SK-N-MC (cell line): ENCODE measurements around the gene HOXA4.

Experiments
- DNase-seq: peaks from one replicate; pipeline ENCODE4 v3.0.0-alpha.2; 2011; ENCODE audit warnings: low read depth, low spot score
- H3K27ac ChIP-seq: fragments of 200-600 bp; sonication (generic); 2 replicates; pipeline ENCODE4 v1.5.1; 2016; ENCODE audit warnings: mixed run types
- H3K36me3 ChIP-seq: fragments of 200-600 bp; sonication (generic); 2 replicates; pipeline ENCODE4 v1.6.1; 2017; ENCODE audit warnings: antibody characterized with exemption, low read length, mixed read lengths; ENCODE audit not compliant: insufficient read depth
- H3K4me3 ChIP-seq: fragments of 200-600 bp; sonication (generic); 2 replicates; pipeline ENCODE4 v1.5.1; 2016
- H3K9ac ChIP-seq: fragments of 200-600 bp; sonication (generic); 2 replicates; pipeline ENCODE4 v1.8.0; 2017; ENCODE audit warnings: mixed run types, mixed read lengths; ENCODE audit not compliant: insufficient read length
- H3K9me3 ChIP-seq: fragments of 200-600 bp; sonication (generic); 2 replicates; pipeline ENCODE4 v1.6.1; 2017; ENCODE audit warnings: low read depth, mild to moderate bottlenecking, antibody characterized with exemption, low read length, moderate library complexity, mixed read lengths
- EZH2 ChIP-seq: fragments of 200-600 bp; sonication (generic); IDR thresholded peaks from one replicate; pipeline ENCODE4 v1.6.1; 2017; ENCODE audit warnings: antibody characterized with exemption
- FOXP2 ChIP-seq: optimal IDR thresholded peaks from 2 replicates; pipeline ENCODE3; 2011; ENCODE audit warnings: mild to moderate bottlenecking, moderate library complexity; ENCODE audit not compliant: insufficient read depth; ENCODE audit errors: extremely low read length, control extremely low read depth
- POLR2AphosphoS5 ChIP-seq: IDR thresholded peaks from 2 replicates; pipeline ENCODE4 v1.6.1; 2012; ENCODE audit warnings: mild to moderate bottlenecking, low read depth, low read length, borderline replicate concordance

Gene HOXA4

GRCh38 chr7:27160546-27161213 is 30.1 kb upstream of the HOXA4 start:
- DNase-seq: no peak
- H3K9ac ChIP-seq: peak overlapping the region; percentile 62
- H3K27ac ChIP-seq: no peak overlapping the region

GRCh38 chr7:27160145-27160545 is 29.6 kb upstream of the HOXA4 start:
- H3K9ac ChIP-seq: peak overlapping the region; percentile 62
- no peaks in the 10 kb centered on the region for H3K36me3 ChIP-seq
- no peak overlapping the region for H3K27ac ChIP-seq
- no peak for DNase-seq
- peak overlapping the region; percentile 80 for H3K4me3 ChIP-seq
- TF ChIP-seq EZH2 (no peak), POLR2AphosphoS5 (no peak), FOXP2 (no peak)
- H3K9me3 ChIP-seq: no peaks in the 10 kb centered on the region

More at GRCh38 chr7:27160546-27161213, 30.1 kb upstream of the HOXA4 start:
- no peaks in the 10 kb centered on the region for H3K9me3 ChIP-seq
- TF ChIP-seq EZH2 (no peak), FOXP2 (peak; percentile 51)
- H3K36me3 ChIP-seq: no peaks in the 10 kb centered on the region
- peak overlapping the region; percentile 80 for H3K4me3 ChIP-seq

- H3K9me3 ChIP-seq: no peaks in the 10 kb centered on the region
- no peak for TF ChIP-seq FOXP2
- TF ChIP-seq POLR2AphosphoS5: no peak
- TF ChIP-seq EZH2: no peak
- DNase-seq: no peak
- no peak overlapping the region for H3K27ac ChIP-seq
- H3K9ac ChIP-seq: no peak overlapping the region
- H3K36me3 ChIP-seq: no peaks in the 10 kb centered on the region
- H3K4me3 ChIP-seq: no peak overlapping the region
Measured at GRCh38 chr7:27159266-27160144, 28.9 kb upstream of the HOXA4 start.

GRCh38 chr7:27158436-27159265 is 28.1 kb upstream of the HOXA4 start:
- TF ChIP-seq EZH2: no peak
- TF ChIP-seq FOXP2: no peak
- no peak for TF ChIP-seq POLR2AphosphoS5
- H3K36me3 ChIP-seq: no peaks in the 10 kb centered on the region
- no peak overlapping the region for H3K4me3 ChIP-seq
- no peak overlapping the region for H3K9ac ChIP-seq
- H3K9me3 ChIP-seq: no peaks in the 10 kb centered on the region
- no peak for DNase-seq
- H3K27ac ChIP-seq: no peak overlapping the region

- Histone ChIP-seq H3K9me3 (no peaks in the 10 kb centered on the region), H3K4me3 (no peak overlapping the region), H3K9ac (no peak overlapping the region), H3K27ac (no peak overlapping the region), H3K36me3 (no peaks in the 10 kb centered on the region)
- DNase-seq: no peak
- TF ChIP-seq POLR2AphosphoS5: no peak
- TF ChIP-seq EZH2: no peak
- no peak for TF ChIP-seq FOXP2
Measured at GRCh38 chr7:27157702-27158431, 27.3 kb upstream of the HOXA4 start.

- Histone ChIP-seq H3K27ac (no peak overlapping the region), H3K4me3 (peak overlapping the region; percentile 86)
- no peak for DNase-seq
Measured at GRCh38 chr7:27156916-27157701, 26.6 kb upstream of the HOXA4 start.

GRCh38 chr7:27156508-27156898 is 25.9 kb upstream of the HOXA4 start, which contains the start of gene HOXA7:
Gene HOXA7 (minus strand): TSS chr7:27156675. CDS start chr7:27156545, 130 bp downstream.
- Histone ChIP-seq H3K9me3 (no peaks in the 10 kb centered on the region), H3K36me3 (no peaks in the 10 kb centered on the region), H3K27ac (no peak within 1 kb of the TSS), H3K9ac (peak within 1 kb of the TSS; percentile 28), H3K4me3 (peak within 1 kb of the TSS; percentile 86)
- TF ChIP-seq FOXP2 (no peak), POLR2AphosphoS5 (no peak), EZH2 (no peak)
- no peak for DNase-seq

More at GRCh38 chr7:27156916-27157701, 26.6 kb upstream of the HOXA4 start:
- Histone ChIP-seq H3K9me3 (no peaks in the 10 kb centered on the region), H3K9ac (no peak overlapping the region), H3K36me3 (no peaks in the 10 kb centered on the region)
- TF ChIP-seq FOXP2 (peak; percentile 18), EZH2 (no peak), POLR2AphosphoS5 (peak; percentile 46; the same call in 1 of the 2 replicates)
